Pancreas (tissue), 10 donors: ENCODE results near the gene LOX. TPM values are rescaled to one million over a fixed set of nuclear protein-coding genes. Genes with fewer than 3 reads are reported as not detected.

ENCODE experiments used
- ATAC-seq, 4 donors: fragments of 200-7000 bp; cut with Tn5 transposase; one replicate each; pipeline versions ENCODE4 v1.8.0 to v1.9.1; 2020; ENCODE audit warnings: mild to moderate bottlenecking in 4 of 4, moderate library complexity in 4 of 4
- DNase-seq, 6 donors: peaks; one replicate each; pipeline ENCODE4 v3.0.0-alpha.2; 2020
- FAIRE-seq: peaks from 2 replicates; lab custom pipeline; 2012; peaks lifted over from hg19 to GRCh38; lab: Jason Lieb, UNC
- H3K27ac ChIP-seq, 4 donors: fragments of 200-600 bp; sonication (generic); 1 replicate in 3 of 4; 2 replicates in 1 of 4; pipeline versions ENCODE4 v1.5.0 to v1.8.0; 2020
- H3K27me3 ChIP-seq, 4 donors: fragments of 200-600 bp; one replicate each; pipeline ENCODE4 v1.8.0; 2021
- H3K36me3 ChIP-seq, 3 donors: fragments of 200-600 bp; sonication (generic) in 1 of 3; one replicate each; pipeline versions ENCODE4 v1.5.0 to v1.8.0; 2020 to 2021
- H3K4me1 ChIP-seq, 3 donors: fragments of 200-600 bp; one replicate each; pipeline ENCODE4 v1.8.0; 2021
- H3K4me3 ChIP-seq, 4 donors: fragments of 200-600 bp; sonication (generic) in 2 of 4; one replicate each; pipeline versions ENCODE4 v1.5.0 to v1.8.0; 2020 to 2021
- H3K9me3 ChIP-seq, 4 donors: fragments of 200-600 bp; one replicate each; pipeline ENCODE4 v1.8.0; 2021
- WGBS, 2 donors: extraction: QIAGEN DNeasy Blood & Tissue Kit; methylation state at CpG; one replicate each; pipeline ENCODE4 v1.1.7; 2013; 5-methylcytosine and 5-hydroxymethylcytosine counted together
- intact Hi-C, 3 donors: fragments of 100-400 bp; cut with DNase I; formaldehyde crosslinking; loops; one replicate each; pipeline versions ENCODE4 v1.11.1 to v1.14.2; 2022
- polyA plus RNA-seq, 2 donors: library from polyadenylated mRNA; stranded (reverse); fragments of 200-250 nt; gene quantifications; one replicate each; pipeline ENCODE4 v1.2.3, GENCODE V29; 2013
- total RNA-seq, 6 donors: library from RNA; stranded (reverse); fragmentation: NEBNext Ultra II Directional in 4 of 6; extraction: Animal tissue kit (Norgen Biotek cat#: 25700) in 4 of 6; gene quantifications; one replicate each; pipeline versions ENCODE4 v1.2.1 to v1.2.4, GENCODE V29; 2021 to 2023
- TF ChIP-seq, protein P1 (sequence below), 4 donors: fragments of 200-600 bp; sonication (generic) in 3 of 4; IDR thresholded peaks; one replicate each; pipeline versions ENCODE4 v1.5.0 to v1.8.0; 2021; ENCODE audit warnings: antibody characterized with exemption in 4 of 4
- donor health status: healthy with polysubstance abuse.
- donor health status: DM: no; HTN: no; CAD: no; lungs with moderate emphysema.
- donor health status: DM: no; HTN: no; CAD: no.
- donor health status: control.
- donor health status: control.
- donor health status: Bipolar disorder and iron deficiency.
- donor health status: DM: yes; HTN: yes; CAD: no.
- donor health status: DM: no; HTN: no; CAD: no.
- donor health status: DM: no; HTN: no; CAD: no.
- donor health status: DM: yes; HTN: yes; CAD: no.

Gene LOX
- total and polyA plus RNA-seq, 8 donors = 0.65 to 14.8 (median 2.6) TPM

DNA sequence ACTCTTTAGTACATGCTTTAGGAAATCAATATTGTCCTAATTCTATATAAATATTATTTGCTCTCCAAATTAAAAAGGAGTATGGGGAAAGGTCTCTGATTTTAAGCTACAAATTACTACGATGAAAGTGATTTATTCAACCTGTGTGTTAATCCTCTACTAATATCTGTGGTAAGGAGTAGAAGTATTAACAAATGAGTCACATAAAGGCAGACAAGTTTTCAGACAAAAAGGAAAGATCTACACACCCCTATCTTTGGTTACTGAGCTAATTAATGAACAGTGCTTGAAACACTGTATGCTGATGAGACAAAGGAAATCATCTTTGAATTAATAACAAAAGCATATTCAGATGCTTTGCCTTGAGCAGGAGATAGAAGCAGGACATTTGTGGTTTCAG is 15.9 kb downstream of the LOX start:
- intact Hi-C loops = no loop called here
- no peaks in the 10 kb centered on the region for H3K9me3 ChIP-seq
- H3K36me3 ChIP-seq = no peaks in the 10 kb centered on the region
- no peak overlapping the region for H3K27ac ChIP-seq
- TF ChIP-seq, protein P1, sequence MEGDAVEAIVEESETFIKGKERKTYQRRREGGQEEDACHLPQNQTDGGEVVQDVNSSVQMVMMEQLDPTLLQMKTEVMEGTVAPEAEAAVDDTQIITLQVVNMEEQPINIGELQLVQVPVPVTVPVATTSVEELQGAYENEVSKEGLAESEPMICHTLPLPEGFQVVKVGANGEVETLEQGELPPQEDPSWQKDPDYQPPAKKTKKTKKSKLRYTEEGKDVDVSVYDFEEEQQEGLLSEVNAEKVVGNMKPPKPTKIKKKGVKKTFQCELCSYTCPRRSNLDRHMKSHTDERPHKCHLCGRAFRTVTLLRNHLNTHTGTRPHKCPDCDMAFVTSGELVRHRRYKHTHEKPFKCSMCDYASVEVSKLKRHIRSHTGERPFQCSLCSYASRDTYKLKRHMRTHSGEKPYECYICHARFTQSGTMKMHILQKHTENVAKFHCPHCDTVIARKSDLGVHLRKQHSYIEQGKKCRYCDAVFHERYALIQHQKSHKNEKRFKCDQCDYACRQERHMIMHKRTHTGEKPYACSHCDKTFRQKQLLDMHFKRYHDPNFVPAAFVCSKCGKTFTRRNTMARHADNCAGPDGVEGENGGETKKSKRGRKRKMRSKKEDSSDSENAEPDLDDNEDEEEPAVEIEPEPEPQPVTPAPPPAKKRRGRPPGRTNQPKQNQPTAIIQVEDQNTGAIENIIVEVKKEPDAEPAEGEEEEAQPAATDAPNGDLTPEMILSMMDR (IDR thresholded peaks at IDR 0.05) = no peak
- WGBS, 2 donors = 43 to 52% methylated on average over 1 of the region's 1 CpG
- no peak overlapping the region for H3K4me3 ChIP-seq
- H3K4me1 ChIP-seq = no peaks in the 10 kb centered on the region
- no peaks in the 10 kb centered on the region for H3K27me3 ChIP-seq
- FAIRE-seq = no peak
- no peak for ATAC-seq
- no peak for DNase-seq

DNA sequence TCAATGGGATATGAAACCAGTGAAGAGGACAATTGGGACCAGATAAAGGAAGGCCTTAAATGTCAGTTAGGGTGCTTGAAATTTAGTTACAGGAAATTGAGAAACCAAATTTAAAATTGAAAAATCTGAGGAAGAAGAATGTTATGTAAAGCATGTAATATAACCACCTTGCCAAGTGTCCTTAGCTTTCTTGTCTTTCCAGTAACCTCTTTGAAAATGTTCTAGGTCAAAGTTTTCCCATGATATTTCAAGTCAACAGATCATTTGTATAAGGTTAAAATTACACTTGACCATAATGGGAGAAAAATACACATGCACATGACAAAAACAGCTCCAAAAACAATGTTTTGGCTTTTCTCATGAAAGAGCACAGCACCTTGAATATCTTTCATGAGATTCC is 21.1 kb downstream of the LOX start:
- no peak overlapping the region for H3K27ac ChIP-seq
- no peaks in the 10 kb centered on the region for H3K9me3 ChIP-seq
- H3K36me3 ChIP-seq = no peaks in the 10 kb centered on the region
- no peaks in the 10 kb centered on the region for H3K4me1 ChIP-seq
- H3K4me3 ChIP-seq = no peak overlapping the region
- intact Hi-C loops = no loop called here
- no peaks in the 10 kb centered on the region for H3K27me3 ChIP-seq
- no peak for ATAC-seq
- TF ChIP-seq, protein P1 (IDR thresholded peaks at IDR 0.05) = no peak
- no peak for FAIRE-seq
- DNase-seq = no peak

DNA sequence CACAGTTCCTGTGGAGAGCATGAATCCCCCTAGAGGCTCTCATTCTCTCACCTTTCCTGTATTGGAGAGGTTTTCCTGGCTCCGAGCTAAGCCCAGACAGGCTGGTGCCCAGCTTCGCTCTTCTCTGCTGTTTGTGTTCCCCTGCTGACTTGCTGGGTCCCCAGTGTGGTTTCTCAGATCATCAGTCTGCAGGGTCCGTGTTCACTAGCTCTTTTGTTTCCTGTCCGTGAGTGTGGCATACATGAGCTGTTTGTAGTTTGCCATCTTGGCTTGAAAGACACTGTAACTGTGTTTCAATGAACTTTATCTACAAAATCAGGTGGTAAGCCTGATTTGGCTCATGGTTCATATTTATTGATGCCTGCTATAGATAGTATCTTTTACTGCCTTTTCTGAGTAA is 23.8 kb downstream of the LOX start:
- ATAC-seq = no peak
- Histone ChIP-seq H3K27ac (no peak overlapping the region), H3K36me3 (no peaks in the 10 kb centered on the region), H3K4me3 (no peak overlapping the region), H3K27me3 (no peaks in the 10 kb centered on the region), H3K4me1 (no peaks in the 10 kb centered on the region), H3K9me3 (no peaks in the 10 kb centered on the region)
- DNase-seq = no peak
- TF ChIP-seq, protein P1 (IDR thresholded peaks at IDR 0.05) = no peak
- no peak for FAIRE-seq
- WGBS, 2 donors = 79 to 89% methylated on average over 4 of the region's 4 CpGs
- intact Hi-C loops = no loop called here

DNA sequence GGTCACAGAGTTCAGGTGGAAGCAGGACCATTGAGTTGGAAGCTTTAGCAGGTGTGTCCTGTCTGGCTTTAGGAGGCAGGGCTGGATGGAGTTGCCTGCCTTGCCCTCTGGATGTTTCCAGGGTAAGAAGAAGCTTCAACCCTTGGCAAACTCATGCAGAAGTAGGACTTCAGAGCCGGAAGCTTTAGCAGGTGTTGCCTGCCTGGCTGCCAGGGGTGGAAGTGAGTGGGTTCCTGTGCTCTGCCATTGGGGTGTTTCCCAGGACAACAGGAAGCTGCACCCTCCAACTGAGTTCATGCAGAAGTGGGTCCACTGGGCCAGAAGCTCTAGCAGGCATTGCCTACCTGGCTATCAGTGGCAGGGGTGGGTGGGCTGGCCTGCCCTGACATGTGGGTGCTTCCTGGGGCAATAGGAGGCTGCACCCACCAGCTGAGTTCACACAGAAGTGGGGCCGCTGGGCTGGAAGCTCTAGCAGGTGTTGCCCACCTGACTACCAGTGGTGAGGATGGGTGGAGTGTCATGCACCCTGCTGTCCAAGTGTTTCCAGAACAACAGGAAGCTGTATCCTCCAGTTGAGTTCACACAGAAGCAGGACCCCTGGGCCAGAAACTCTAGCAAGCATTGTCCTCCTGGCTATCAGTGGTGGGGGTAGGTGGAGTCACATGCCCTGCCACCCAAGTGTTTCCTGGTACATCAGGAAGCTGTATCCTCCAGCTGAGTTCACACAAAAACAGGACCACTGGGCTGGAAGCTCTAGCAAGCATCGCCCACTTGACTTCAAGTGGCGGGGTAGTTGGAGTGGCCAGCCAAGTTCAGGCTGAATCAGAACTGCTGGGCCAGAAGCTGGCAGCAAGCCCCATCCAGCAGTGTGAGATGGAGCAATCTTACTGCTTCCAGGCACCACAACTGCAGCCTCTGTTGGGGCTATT is 24.6 kb downstream of the LOX start:
- Histone ChIP-seq H3K9me3 (no peaks in the 10 kb centered on the region), H3K4me3 (no peak overlapping the region), H3K27me3 (no peaks in the 10 kb centered on the region), H3K27ac (no peak overlapping the region), H3K36me3 (no peaks in the 10 kb centered on the region), H3K4me1 (no peaks in the 10 kb centered on the region)
- ATAC-seq (no peak), DNase-seq (peak in 2 of 6 donors; percentile 31 to 34), FAIRE-seq (no peak)
- TF ChIP-seq, protein P1 (IDR thresholded peaks at IDR 0.05) = no peak
- 91 to 93% methylated on average over 4 of the region's 4 CpGs for WGBS, 2 donors
- intact Hi-C loops = no loop called here

DNA sequence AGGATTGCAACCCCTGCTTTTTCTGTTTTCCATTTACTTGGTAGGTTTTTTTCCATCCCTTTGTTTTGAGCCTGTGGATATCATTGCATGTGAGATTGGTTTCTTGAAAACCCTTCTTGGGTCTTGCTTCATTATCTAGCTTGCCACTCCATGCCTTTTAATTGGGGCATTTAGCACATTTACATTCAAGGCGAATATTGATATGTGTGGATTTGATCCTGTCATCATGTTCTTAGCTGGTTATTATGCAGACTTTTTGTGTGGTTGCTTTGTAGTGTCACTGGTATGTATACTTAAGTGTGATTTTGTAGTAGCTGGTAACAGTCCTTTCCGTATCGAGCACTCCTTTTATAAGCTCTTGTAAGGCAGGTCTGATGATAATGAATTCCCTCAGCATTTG is 26.5 kb downstream of the LOX start:
- no peaks in the 10 kb centered on the region for H3K27me3 ChIP-seq
- FAIRE-seq = no peak
- ATAC-seq = no peak
- H3K27ac ChIP-seq = no peak overlapping the region
- intact Hi-C loops = no loop called here
- no peak overlapping the region for H3K4me3 ChIP-seq
- no peaks in the 10 kb centered on the region for H3K9me3 ChIP-seq
- 94 to 96% methylated on average over 3 of the region's 3 CpGs for WGBS, 2 donors
- no peaks in the 10 kb centered on the region for H3K4me1 ChIP-seq
- no peaks in the 10 kb centered on the region for H3K36me3 ChIP-seq
- no peak for DNase-seq
- TF ChIP-seq, protein P1 (IDR thresholded peaks at IDR 0.05) = no peak
